SJSA1 (cell line): ENCODE data around the gene EIF4G3. TPM values are rescaled to one million over a fixed set of nuclear protein-coding genes. Genes with fewer than 3 reads are reported as not detected.
"Not testable (repeated sequence)": the region's sequence is repeated elsewhere in the genome, so short reads cannot be mapped to it uniquely, and the experiment has no call there.

Experiments used
- DNase-seq, 2 experiments: peaks; one replicate each; pipeline ENCODE4 v3.0.0-alpha.2; 2015 to 2020; ENCODE audit warnings: low spot score in 2 of 2, low read depth in 1 of 2
- H3K27ac ChIP-seq: fragments of 250-450 bp; sonication (Bioruptor Pico); 2 replicates; pipeline ENCODE4 v1.5.1; 2020; ENCODE audit warnings: mild to moderate bottlenecking, moderate library complexity
- H3K27me3 ChIP-seq: fragments of 250-450 bp; sonication (Bioruptor Pico); replicated peaks from 2 replicates; pipeline ENCODE4 v1.5.1; 2020; ENCODE audit warnings: mild to moderate bottlenecking, moderate library complexity
- H3K36me3 ChIP-seq: fragments of 250-450 bp; sonication (Bioruptor Pico); 2 replicates; pipeline ENCODE4 v1.5.1; 2020; ENCODE audit warnings: mild to moderate bottlenecking
- H3K4me1 ChIP-seq: fragments of 250-450 bp; sonication (Bioruptor Pico); replicated peaks from 2 replicates; pipeline ENCODE4 v1.6.1; 2021; ENCODE audit warnings: mild to moderate bottlenecking
- H3K4me3 ChIP-seq: fragments of 250-450 bp; sonication (Bioruptor Pico); 2 replicates; pipeline ENCODE4 v1.5.1; 2020; ENCODE audit warnings: mild to moderate bottlenecking
- H3K9me3 ChIP-seq: fragments of 250-450 bp; sonication (Bioruptor Pico); replicated peaks from 2 replicates; pipeline ENCODE4 v1.5.1; 2020; ENCODE audit warnings: mild to moderate bottlenecking
- total RNA-seq: library from RNA; depleted of rRNA; stranded (reverse); fragments of >200 nt; shearing (Covaris generic); gene quantifications from 2 replicates; pipeline ENCODE4 v1.2.3, GENCODE V29; 2014

The EIF4G3 gene
- total RNA-seq, 1 experiment from 2014 or later: 30.2 TPM

- no peaks in the 10 kb centered on the region for H3K9me3 ChIP-seq
- no peaks in the 10 kb centered on the region for H3K27me3 ChIP-seq
- no peak overlapping the region for H3K27ac ChIP-seq
- peaks cover 4% of the 10 kb centered on the region; the same call in 1 of the 2 replicates for H3K36me3 ChIP-seq
- DNase-seq: no peak
- H3K4me3 ChIP-seq: no peak overlapping the region
- peaks cover 4% of the 10 kb centered on the region; the same call in 1 of the 2 replicates for H3K4me1 ChIP-seq
These were observed 341.9 kb downstream of the EIF4G3 start for GRCh38 chr1:20834780-20835179.

DNA sequence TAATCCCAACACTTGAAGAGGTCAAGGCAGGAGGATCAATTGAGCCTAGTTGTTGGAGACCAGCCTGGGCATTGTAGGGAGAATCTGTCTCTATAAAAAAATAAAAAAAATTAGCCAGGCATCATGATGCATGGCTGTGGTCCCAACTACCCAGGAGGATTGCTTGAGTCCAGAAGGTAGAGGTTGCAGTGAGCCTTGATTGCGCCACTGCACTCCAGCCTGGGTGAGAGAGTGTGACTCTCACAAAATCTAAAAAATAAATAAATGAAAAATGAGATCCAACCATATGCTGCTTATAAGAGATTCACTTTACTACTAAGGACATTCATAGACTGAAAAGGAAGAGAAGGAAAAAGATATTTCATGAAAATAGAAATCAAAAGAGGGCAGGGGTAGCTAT, 342.5 kb downstream of the EIF4G3 start:
- no peak overlapping the region for H3K4me3 ChIP-seq
- DNase-seq: no peak
- H3K27ac ChIP-seq: no peak overlapping the region
- H3K27me3 ChIP-seq: no peaks in the 10 kb centered on the region
- peaks cover 4% of the 10 kb centered on the region; the same call in 1 of the 2 replicates for H3K4me1 ChIP-seq
- H3K36me3 ChIP-seq: peaks cover 4% of the 10 kb centered on the region; the same call in 1 of the 2 replicates
- H3K9me3 ChIP-seq: no peaks in the 10 kb centered on the region

GRCh38 chr1:20830378-20830777, 346.3 kb downstream of the EIF4G3 start:
- Histone ChIP-seq H3K4me3 (no peak overlapping the region), H3K4me1 (no peaks in the 10 kb centered on the region), H3K9me3 (no peaks in the 10 kb centered on the region), H3K27ac (no peak overlapping the region), H3K27me3 (no peaks in the 10 kb centered on the region), H3K36me3 (peaks cover 24% of the 10 kb centered on the region)
- no peak for DNase-seq

GRCh38 chr1:20829946-20830345, 346.8 kb downstream of the EIF4G3 start:
- Histone ChIP-seq H3K27ac (no peak overlapping the region), H3K4me3 (no peak overlapping the region), H3K4me1 (no peaks in the 10 kb centered on the region), H3K27me3 (no peaks in the 10 kb centered on the region), H3K9me3 (no peaks in the 10 kb centered on the region), H3K36me3 (peaks cover 25% of the 10 kb centered on the region)
- no peak for DNase-seq

DNA sequence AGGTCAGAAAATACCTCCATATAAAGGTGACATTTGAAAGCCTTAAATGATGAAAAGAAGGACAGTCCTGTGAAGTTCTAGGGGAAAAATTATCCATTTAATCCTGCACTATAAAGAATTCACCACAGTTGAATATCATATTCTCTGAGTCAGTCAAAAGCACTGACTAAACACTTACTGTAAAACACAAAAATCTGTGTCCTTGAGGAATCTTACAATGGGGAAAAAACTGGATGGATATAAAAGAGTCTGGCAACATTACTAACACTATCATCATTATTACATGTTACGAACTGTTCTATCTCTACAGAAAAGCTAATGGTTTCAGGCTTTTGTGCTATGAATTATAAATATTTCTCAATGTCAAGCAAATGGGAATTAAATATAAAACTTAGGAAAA, 347.2 kb downstream of the EIF4G3 start:
- DNase-seq: no peak
- peaks cover 26% of the 10 kb centered on the region for H3K36me3 ChIP-seq

DNA sequence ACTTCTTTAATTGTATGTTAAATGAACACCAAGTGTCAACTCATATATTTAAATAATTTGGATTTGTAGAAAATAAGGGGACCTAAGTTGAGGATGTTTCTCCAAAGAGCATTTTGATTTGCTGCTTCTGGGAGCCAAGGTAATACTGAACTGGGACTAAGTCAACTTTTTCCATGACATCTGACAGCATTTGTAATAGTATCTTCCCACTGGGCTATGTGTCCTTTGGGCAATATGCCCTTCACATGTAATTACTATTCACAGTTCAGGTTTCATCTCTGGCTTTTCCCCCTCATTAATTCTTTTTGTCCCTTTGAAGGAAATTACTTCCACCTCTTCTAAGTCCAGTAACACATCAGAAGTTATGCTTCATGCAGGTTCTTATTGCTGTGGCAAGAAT, 352.9 kb downstream of the EIF4G3 start:
- no peak overlapping the region for H3K4me3 ChIP-seq
- no peaks in the 10 kb centered on the region for H3K9me3 ChIP-seq
- no peak for DNase-seq
- H3K27me3 ChIP-seq: no peaks in the 10 kb centered on the region
- peaks cover 27% of the 10 kb centered on the region for H3K36me3 ChIP-seq
- no peaks in the 10 kb centered on the region for H3K4me1 ChIP-seq
- no peak overlapping the region for H3K27ac ChIP-seq

More for the DNA sequence above, 347.2 kb downstream of the EIF4G3 start:
- Histone ChIP-seq H3K4me1 (no peaks in the 10 kb centered on the region), H3K27me3 (no peaks in the 10 kb centered on the region), H3K4me3 (no peak overlapping the region), H3K9me3 (no peaks in the 10 kb centered on the region), H3K27ac (no peak overlapping the region)

GRCh38 chr1:20821466-20821865, 355.2 kb downstream of the EIF4G3 start:
- no peaks in the 10 kb centered on the region for H3K4me1 ChIP-seq
- peaks cover 14% of the 10 kb centered on the region for H3K36me3 ChIP-seq
- DNase-seq: no peak

DNA sequence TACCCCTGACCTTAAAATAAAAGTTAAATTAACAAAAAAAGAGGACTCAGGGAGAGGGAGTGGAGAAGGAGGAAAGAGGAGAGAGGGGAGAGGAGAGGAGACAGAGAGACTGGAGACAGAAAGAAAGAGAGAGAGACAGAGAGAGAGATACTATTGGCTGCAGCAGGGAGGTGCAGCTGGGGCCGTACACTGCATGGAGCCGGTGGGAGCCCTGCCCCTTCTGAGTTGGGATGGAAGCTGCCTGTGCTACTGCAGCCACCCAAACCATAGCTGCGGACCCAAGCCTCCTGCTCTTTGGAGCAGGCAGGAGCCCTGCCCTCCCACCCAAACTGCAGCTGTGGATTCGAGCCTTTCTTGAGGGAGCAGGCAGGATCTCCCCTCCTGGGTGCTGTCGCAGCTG, 356.9 kb downstream of the EIF4G3 start:
- Histone ChIP-seq H3K27ac (no peak overlapping the region), H3K4me3 (no peak overlapping the region), H3K27me3 (no peaks in the 10 kb centered on the region), H3K36me3 (peaks cover 7% of the 10 kb centered on the region), H3K9me3 (no peaks in the 10 kb centered on the region), H3K4me1 (no peaks in the 10 kb centered on the region)
- no peak for DNase-seq

More at GRCh38 chr1:20821466-20821865, 355.2 kb downstream of the EIF4G3 start:
- Histone ChIP-seq H3K9me3 (no peaks in the 10 kb centered on the region), H3K4me3 (no peak overlapping the region), H3K27ac (no peak overlapping the region), H3K27me3 (no peaks in the 10 kb centered on the region)

DNA sequence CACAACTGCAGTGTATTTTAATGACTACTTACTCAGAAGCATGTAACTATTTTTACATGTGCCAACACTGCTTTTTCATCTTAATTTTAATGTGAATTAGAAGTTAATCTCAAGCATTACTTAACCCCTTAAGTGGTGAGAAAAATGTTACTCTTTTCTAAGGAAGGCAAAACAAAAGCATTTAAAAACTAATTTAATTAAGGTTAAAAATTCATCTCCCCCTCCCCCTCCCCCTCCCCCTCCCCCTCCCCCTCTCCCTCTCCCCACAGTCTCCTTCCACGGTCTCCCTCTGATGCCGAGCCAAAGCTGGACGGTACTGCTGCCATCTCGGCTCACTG, 362.2 kb downstream of the EIF4G3 start:
- no peaks in the 10 kb centered on the region for H3K27me3 ChIP-seq
- H3K27ac ChIP-seq: no peak overlapping the region
- H3K36me3 ChIP-seq: peaks cover 10% of the 10 kb centered on the region
- H3K9me3 ChIP-seq: no peaks in the 10 kb centered on the region
- no peak for DNase-seq
- no peak overlapping the region for H3K4me3 ChIP-seq
- H3K4me1 ChIP-seq: no peaks in the 10 kb centered on the region

GRCh38 chr1:20811916-20812315, 364.8 kb downstream of the EIF4G3 start:
- Histone ChIP-seq H3K4me1 (no peaks in the 10 kb centered on the region), H3K36me3 (peaks cover 11% of the 10 kb centered on the region), H3K27me3 (no peaks in the 10 kb centered on the region), H3K4me3 (no peak overlapping the region), H3K27ac (no peak overlapping the region), H3K9me3 (no peaks in the 10 kb centered on the region)
- no peak for DNase-seq

DNA sequence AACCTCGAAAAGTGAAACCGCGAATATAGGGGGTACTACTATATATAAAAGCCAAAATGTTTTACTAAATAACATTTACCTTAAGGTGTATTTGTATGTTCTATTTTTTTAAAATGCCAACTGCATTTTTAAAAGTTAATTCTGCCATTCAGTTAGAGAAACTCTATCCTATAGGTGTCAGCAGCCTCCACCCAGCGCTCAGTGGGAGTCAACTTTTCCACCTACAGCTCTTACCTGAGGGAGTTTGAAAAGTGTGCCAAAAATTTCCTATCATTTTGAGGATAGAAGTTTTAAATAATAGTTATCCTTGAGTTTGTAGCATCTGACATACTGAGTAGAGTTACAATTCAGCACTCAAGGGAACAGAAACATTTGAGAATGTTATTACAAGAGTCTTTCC, 383.5 kb downstream of the EIF4G3 start:
- no peak overlapping the region for H3K27ac ChIP-seq
- H3K27me3 ChIP-seq: no peaks in the 10 kb centered on the region
- no peak overlapping the region for H3K4me3 ChIP-seq
- no peak for DNase-seq
- H3K36me3 ChIP-seq: no peaks in the 10 kb centered on the region
- peaks cover 5% of the 10 kb centered on the region for H3K4me1 ChIP-seq
- H3K9me3 ChIP-seq: no peaks in the 10 kb centered on the region

DNA sequence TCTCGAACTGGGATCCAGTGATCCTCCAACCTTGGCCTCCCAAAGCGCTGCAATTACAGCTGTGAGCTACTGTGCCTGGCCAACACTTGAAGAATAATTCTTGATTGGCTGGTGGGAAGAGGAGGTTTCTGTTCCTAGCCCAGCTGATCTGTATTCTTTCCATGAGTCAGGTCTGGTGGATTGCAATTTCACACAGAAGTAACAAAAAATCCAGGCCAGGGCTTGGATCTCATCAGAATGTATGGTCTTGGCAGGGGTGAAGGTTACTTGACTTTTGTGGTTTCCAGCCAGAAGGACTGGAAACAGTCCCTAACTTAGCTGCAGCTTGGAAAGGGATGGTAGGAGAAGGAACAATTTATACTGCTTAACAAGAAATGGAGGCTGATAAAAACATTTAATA, 384.5 kb downstream of the EIF4G3 start:
- H3K36me3 ChIP-seq: no peaks in the 10 kb centered on the region
- no peak overlapping the region for H3K4me3 ChIP-seq
- DNase-seq: no peak
- no peak overlapping the region for H3K27ac ChIP-seq
- no peaks in the 10 kb centered on the region for H3K27me3 ChIP-seq
- H3K4me1 ChIP-seq: peaks cover 9% of the 10 kb centered on the region
- H3K9me3 ChIP-seq: no peaks in the 10 kb centered on the region

GRCh38 chr1:20790785-20791184, 385.9 kb downstream of the EIF4G3 start:
- H3K27me3 ChIP-seq: no peaks in the 10 kb centered on the region
- peaks cover 9% of the 10 kb centered on the region for H3K4me1 ChIP-seq
- H3K27ac ChIP-seq: no peak overlapping the region
- H3K9me3 ChIP-seq: no peaks in the 10 kb centered on the region
- H3K36me3 ChIP-seq: peaks cover 11% of the 10 kb centered on the region
- no peak for DNase-seq
- no peak overlapping the region for H3K4me3 ChIP-seq

- peaks cover 13% of the 10 kb centered on the region for H3K4me1 ChIP-seq
- not testable (repeated sequence) for H3K9me3 ChIP-seq, H3K27ac ChIP-seq, H3K27me3 ChIP-seq, DNase-seq, H3K4me3 ChIP-seq
- peaks cover 14% of the 10 kb centered on the region for H3K36me3 ChIP-seq
These were observed 387.1 kb downstream of the EIF4G3 start for GRCh38 chr1:20789598-20789997.
